ENCODE measurements around the gene MAD1L1.
"Not testable (repeated sequence)": the region's sequence is repeated elsewhere in the genome, so short reads cannot be mapped to it uniquely, and the experiment has no call there.

MAD1L1 gene

GRCh38 chr7:2048006-2048405 lies 184.7 kb downstream of the MAD1L1 start:
- DNase-seq (ENCODE audit: low spot score): no peak
- FAIRE-seq: peak; percentile 100

GRCh38 chr7:2046581-2047565 lies 185.9 kb downstream of the MAD1L1 start:
- no peak for DNase-seq (ENCODE audit: low spot score)
- peak; percentile 50 for FAIRE-seq

- peak; percentile 74 for FAIRE-seq
These were observed 187.0 kb downstream of the MAD1L1 start for GRCh38 chr7:2045559-2046405.

GRCh38 chr7:2044883-2045471 lies 187.8 kb downstream of the MAD1L1 start:
- DNase-seq (ENCODE audit: low spot score) (no peak), FAIRE-seq (peak; percentile 13)

More at GRCh38 chr7:2045559-2046405, 187.0 kb downstream of the MAD1L1 start:
- DNase-seq (ENCODE audit: low spot score): no peak

- FAIRE-seq: no peak
- DNase-seq (ENCODE audit: low spot score): no peak
These were observed 188.3 kb downstream of the MAD1L1 start for GRCh38 chr7:2044311-2044882.

GRCh38 chr7:2043316-2044039 lies 189.3 kb downstream of the MAD1L1 start:
- DNase-seq (ENCODE audit: low spot score) (no peak), FAIRE-seq (peak; percentile 94)

- FAIRE-seq (no peak), DNase-seq (ENCODE audit: low spot score) (no peak)
These were observed 190.1 kb downstream of the MAD1L1 start for GRCh38 chr7:2042650-2043049.

- no peak for DNase-seq (ENCODE audit: low spot score)
- FAIRE-seq: peak; percentile 100
These were observed 191.0 kb downstream of the MAD1L1 start for GRCh38 chr7:2041496-2042367.

GRCh38 chr7:2040893-2041270 lies 191.9 kb downstream of the MAD1L1 start:
- no peak for DNase-seq (ENCODE audit: low spot score)
- FAIRE-seq: no peak

GRCh38 chr7:2040201-2040892 lies 192.4 kb downstream of the MAD1L1 start:
- FAIRE-seq: peak; percentile 75
- DNase-seq (ENCODE audit: low spot score): no peak

- DNase-seq (ENCODE audit: low spot score) (no peak), FAIRE-seq (peak; percentile 79)
These were observed 193.6 kb downstream of the MAD1L1 start for GRCh38 chr7:2038931-2039728.

GRCh38 chr7:2037808-2038522 lies 194.8 kb downstream of the MAD1L1 start:
- DNase-seq (ENCODE audit: low spot score): no peak
- FAIRE-seq: peak; percentile 50

GRCh38 chr7:2037301-2037807 lies 195.4 kb downstream of the MAD1L1 start:
- DNase-seq (ENCODE audit: low spot score) (no peak), FAIRE-seq (peak; percentile 85)

- FAIRE-seq: peak; percentile 74
These were observed 196.0 kb downstream of the MAD1L1 start for GRCh38 chr7:2036786-2037185.

GRCh38 chr7:2036201-2036600 lies 196.5 kb downstream of the MAD1L1 start:
- DNase-seq (ENCODE audit: low spot score); FAIRE-seq: not testable (repeated sequence)

More at GRCh38 chr7:2036786-2037185, 196.0 kb downstream of the MAD1L1 start:
- DNase-seq (ENCODE audit: low spot score): no peak

GRCh38 chr7:2034291-2035201 lies 198.2 kb downstream of the MAD1L1 start:
- DNase-seq (ENCODE audit: low spot score) (no peak), FAIRE-seq (peak; percentile 84)

All from urothelium cell line (cell line).